ENCODE measurements around the gene TM9SF3. TPM values are rescaled to one million over a fixed set of nuclear protein-coding genes. Genes with fewer than 3 reads are reported as not detected.

TM9SF3 gene
- total and polyA plus RNA-seq, 4 donors = 24.4 to 103 (median 66.7) TPM

GRCh38 chr10:96612055-96612830 lies 25.4 kb upstream of the TM9SF3 start:
- Histone ChIP-seq H3K36me3 (ENCODE audit: control insufficient read depth in 4 of 4, insufficient read depth in 4 of 4, low read length in 4 of 4) (peaks cover 0 to 6% (median 0%) of the 10 kb centered on the region in 4 donors), H3K27ac (ENCODE audit: low read depth in 1 of 2, low read length in 1 of 2) (no peak overlapping the region), H3K9me3 (ENCODE audit: control insufficient read depth in 4 of 4, insufficient read depth in 3 of 4, low read length in 3 of 4) (peaks cover 0 to 3% (median 0%) of the 10 kb centered on the region in 4 donors), H3K27me3 (ENCODE audit: control insufficient read depth in 3 of 3, insufficient read depth in 3 of 3, low read length in 2 of 3) (no peaks in the 10 kb centered on the region), H3K9ac (ENCODE audit: insufficient read depth in 1 of 2, low read length in 2 of 2) (no peak overlapping the region), H3K4me3 (no peak overlapping the region), H3K4me1 (ENCODE audit: control insufficient read depth in 5 of 5, insufficient read depth in 5 of 5, low read length in 5 of 5) (peaks cover 0 to 6% (median 0%) of the 10 kb centered on the region in 5 donors)
- WGBS, 2 donors = 78 to 92% methylated on average over 8 of the region's 8 CpGs
- ATAC-seq (ENCODE audit: insufficient read depth, low FRiP score) = no peak
- no peak for DNase-seq
- TF ChIP-seq CTCF (IDR thresholded peaks at IDR 0.05; ENCODE audit: control extremely low read depth, extremely low read depth) = no peak

DNA sequence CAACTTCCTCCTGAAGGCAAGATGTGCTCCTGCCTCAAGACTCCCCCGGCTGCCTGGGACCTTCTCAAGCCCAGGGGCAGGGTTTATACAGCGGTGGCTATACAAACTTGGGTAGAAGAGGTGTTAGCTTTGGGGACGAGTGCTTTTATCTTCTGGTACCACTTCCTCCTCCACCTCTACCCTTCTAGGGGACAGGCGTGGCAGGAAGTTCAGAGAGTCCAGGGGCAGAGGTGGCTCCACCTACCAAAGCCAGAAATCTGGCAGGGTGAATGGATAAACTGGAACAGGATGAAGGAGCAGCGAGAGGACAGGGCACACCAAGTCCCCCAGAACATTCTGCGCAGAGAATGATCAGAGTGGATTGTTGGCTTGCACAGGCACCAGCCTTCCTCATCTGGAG lies 24.0 kb upstream of the TM9SF3 start:
- Histone ChIP-seq H3K27me3 (ENCODE audit: control insufficient read depth in 3 of 3, insufficient read depth in 3 of 3, low read length in 2 of 3) (no peaks in the 10 kb centered on the region), H3K9me3 (ENCODE audit: control insufficient read depth in 4 of 4, insufficient read depth in 3 of 4, low read length in 3 of 4) (peaks cover 0 to 3% (median 0%) of the 10 kb centered on the region in 4 donors), H3K9ac (ENCODE audit: insufficient read depth in 1 of 2, low read length in 2 of 2) (no peak overlapping the region), H3K36me3 (ENCODE audit: control insufficient read depth in 4 of 4, insufficient read depth in 4 of 4, low read length in 4 of 4) (peaks cover 0 to 6% (median 0%) of the 10 kb centered on the region in 4 donors), H3K4me3 (no peak overlapping the region), H3K27ac (ENCODE audit: low read depth in 1 of 2, low read length in 1 of 2) (no peak overlapping the region), H3K4me1 (ENCODE audit: control insufficient read depth in 5 of 5, insufficient read depth in 5 of 5, low read length in 5 of 5) (peaks cover 0 to 6% (median 0%) of the 10 kb centered on the region in 5 donors)
- 64 to 75% methylated on average over 6 of the region's 6 CpGs for WGBS, 2 donors
- TF ChIP-seq CTCF (IDR thresholded peaks at IDR 0.05; ENCODE audit: control extremely low read depth, extremely low read depth) = no peak
- ATAC-seq (ENCODE audit: insufficient read depth, low FRiP score) (no peak), DNase-seq (no peak)

GRCh38 chr10:96609510-96609909 lies 22.7 kb upstream of the TM9SF3 start:
- no peak for ATAC-seq (ENCODE audit: insufficient read depth, low FRiP score)
- Histone ChIP-seq H3K4me3 (no peak overlapping the region), H3K36me3 (ENCODE audit: control insufficient read depth in 4 of 4, insufficient read depth in 4 of 4, low read length in 4 of 4) (peaks cover 0 to 6% (median 0%) of the 10 kb centered on the region in 4 donors), H3K4me1 (ENCODE audit: control insufficient read depth in 5 of 5, insufficient read depth in 5 of 5, low read length in 5 of 5) (peaks cover 0 to 6% (median 0%) of the 10 kb centered on the region in 5 donors), H3K27ac (ENCODE audit: low read depth in 1 of 2, low read length in 1 of 2) (no peak overlapping the region), H3K27me3 (ENCODE audit: control insufficient read depth in 3 of 3, insufficient read depth in 3 of 3, low read length in 2 of 3) (no peaks in the 10 kb centered on the region), H3K9ac (ENCODE audit: insufficient read depth in 1 of 2, low read length in 2 of 2) (no peak overlapping the region), H3K9me3 (ENCODE audit: control insufficient read depth in 4 of 4, insufficient read depth in 3 of 4, low read length in 3 of 4) (peaks cover 0 to 3% (median 0%) of the 10 kb centered on the region in 4 donors)
- whole genome bisulfite sequencing, 2 donors = 77 to 88% methylated on average over 7 of the region's 7 CpGs
- DNase-seq = no peak
- no peak for TF ChIP-seq CTCF (IDR thresholded peaks at IDR 0.05; ENCODE audit: control extremely low read depth, extremely low read depth)

Measured in lung (tissue), 12 donors.